ENCODE measurements around the gene MACF1.

- TF ChIP-seq, protein P1, sequence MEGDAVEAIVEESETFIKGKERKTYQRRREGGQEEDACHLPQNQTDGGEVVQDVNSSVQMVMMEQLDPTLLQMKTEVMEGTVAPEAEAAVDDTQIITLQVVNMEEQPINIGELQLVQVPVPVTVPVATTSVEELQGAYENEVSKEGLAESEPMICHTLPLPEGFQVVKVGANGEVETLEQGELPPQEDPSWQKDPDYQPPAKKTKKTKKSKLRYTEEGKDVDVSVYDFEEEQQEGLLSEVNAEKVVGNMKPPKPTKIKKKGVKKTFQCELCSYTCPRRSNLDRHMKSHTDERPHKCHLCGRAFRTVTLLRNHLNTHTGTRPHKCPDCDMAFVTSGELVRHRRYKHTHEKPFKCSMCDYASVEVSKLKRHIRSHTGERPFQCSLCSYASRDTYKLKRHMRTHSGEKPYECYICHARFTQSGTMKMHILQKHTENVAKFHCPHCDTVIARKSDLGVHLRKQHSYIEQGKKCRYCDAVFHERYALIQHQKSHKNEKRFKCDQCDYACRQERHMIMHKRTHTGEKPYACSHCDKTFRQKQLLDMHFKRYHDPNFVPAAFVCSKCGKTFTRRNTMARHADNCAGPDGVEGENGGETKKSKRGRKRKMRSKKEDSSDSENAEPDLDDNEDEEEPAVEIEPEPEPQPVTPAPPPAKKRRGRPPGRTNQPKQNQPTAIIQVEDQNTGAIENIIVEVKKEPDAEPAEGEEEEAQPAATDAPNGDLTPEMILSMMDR (IDR thresholded peaks at IDR 0.05; ENCODE audit: low read depth, low read length) = no peak
- TF ChIP-seq POLR2A (IDR thresholded peaks at IDR 0.05; ENCODE audit: extremely low read depth, insufficient read length) (no peak), MAX (IDR thresholded peaks at IDR 0.05; ENCODE audit: low read depth, low read length) (peak; percentile 57; the same call in 1 of the 2 replicates), MYC (IDR thresholded peaks at IDR 0.05; ENCODE audit: low read depth, low read length) (peak; percentile 44; the same call in 1 of the 2 replicates)
Observed at GRCh38 chr1:39196244-39197215, 8.0 kb upstream of the MACF1 start.

Data from NB4 (cell line).